ENCODE results near the gene HARS2.

The HARS2 gene

GRCh38 chr5:140677947-140678346 lies 13.3 kb upstream of the HARS2 start:
- no peak for TF ChIP-seq CTCF (IDR thresholded peaks at IDR 0.05; ENCODE audit: borderline replicate concordance, insufficient read depth, low read depth, low read length)
- H3K4me3 ChIP-seq (ENCODE audit: low read depth, low read length) = no peak overlapping the region

- TF ChIP-seq CTCF (IDR thresholded peaks at IDR 0.05; ENCODE audit: borderline replicate concordance, insufficient read depth, low read depth, low read length) = no peak
- H3K4me3 ChIP-seq (ENCODE audit: low read depth, low read length) = no peak overlapping the region
Observed at GRCh38 chr5:140678993-140679392, 12.3 kb upstream of the HARS2 start.

- peak overlapping the region; percentile 99 for H3K4me3 ChIP-seq (ENCODE audit: low read depth, low read length)
- no peak for TF ChIP-seq CTCF (IDR thresholded peaks at IDR 0.05; ENCODE audit: borderline replicate concordance, insufficient read depth, low read depth, low read length)
Observed at GRCh38 chr5:140690376-140690932, 801 bp upstream of the HARS2 start.

- no peak for TF ChIP-seq CTCF (IDR thresholded peaks at IDR 0.05; ENCODE audit: borderline replicate concordance, insufficient read depth, low read depth, low read length)
- H3K4me3 ChIP-seq (ENCODE audit: low read depth, low read length) = no peak overlapping the region
Observed at GRCh38 chr5:140694276-140694675, 3.0 kb downstream of the HARS2 start.

- TF ChIP-seq CTCF (IDR thresholded peaks at IDR 0.05; ENCODE audit: borderline replicate concordance, insufficient read depth, low read depth, low read length) = no peak
- H3K4me3 ChIP-seq (ENCODE audit: low read depth, low read length) = no peak overlapping the region
Observed at GRCh38 chr5:140696891-140697492, 5.7 kb downstream of the HARS2 start.

GRCh38 chr5:140700177-140701144 lies 9.2 kb downstream of the HARS2 start, which contains the start of gene ZMAT2:
Gene ZMAT2 (plus strand): TSS chr5:140700447. CDS start chr5:140700461, 14 bp downstream.
- H3K4me3 ChIP-seq (ENCODE audit: low read depth, low read length) = peak within 1 kb of the TSS; percentile 61
- no peak for TF ChIP-seq CTCF (IDR thresholded peaks at IDR 0.05; ENCODE audit: borderline replicate concordance, insufficient read depth, low read depth, low read length)
